PC-9 (cell line): ENCODE measurements around the gene FAM193B. TPM values are rescaled to one million over a fixed set of nuclear protein-coding genes. Genes with fewer than 3 reads are reported as not detected.
A peak's percentile ranks its signal among the peaks of the same experiment; 100 is the strongest.

Experiments
- BruUV-seq: library from RNA; stranded (reverse); fragments of 400-500 nt; replicated peaks from 2 replicates; lab custom pipeline; 2021; lab: Mats Ljungman, UMichigan
- CTCF ChIA-PET: fragments of 300-600 bp; sonication (Branson Sonifier 250); formaldehyde crosslinking; loops from one replicate; lab custom pipeline; 2022; ENCODE audit warnings: antibody characterized with exemption; lab: Charles Lee
- POLR2A ChIA-PET: fragments of 300-600 bp; sonication (Branson Sonifier 250); formaldehyde crosslinking; loops from one replicate; lab custom pipeline; 2022; ENCODE audit warnings: antibody characterized with exemption; ENCODE audit not compliant: unreplicated experiment; lab: Charles Lee
- DNase-seq, 2 experiments: peaks; one replicate each; pipeline versions ENCODE4 v3.0.0 to v3.0.0-alpha.2; 2015 to 2022; ENCODE audit warnings: mixed read lengths in 1 of 2
- H2AFZ ChIP-seq: fragments of 200-600 bp; sonication (generic); 2 replicates; pipeline ENCODE4 v1.8.1; 2017; ENCODE audit warnings: antibody characterized with exemption
- H3F3A ChIP-seq: fragments of 200-600 bp; sonication (generic); 2 replicates; pipeline ENCODE4 v1.8.1; 2017; ENCODE audit warnings: antibody characterized with exemption, mild to moderate bottlenecking, low read depth; ENCODE audit not compliant: insufficient read depth
- H3K27ac ChIP-seq: fragments of 200-600 bp; sonication (generic); 2 replicates; pipeline ENCODE4 v1.6.1; 2016; ENCODE audit warnings: mixed run types
- H3K27me3 ChIP-seq: fragments of 200-600 bp; sonication (generic); 2 replicates; pipeline ENCODE4 v1.6.1; 2016; ENCODE audit warnings: low read depth, mixed run types; ENCODE audit not compliant: insufficient read depth
- H3K36me3 ChIP-seq: fragments of 200-600 bp; sonication (generic); 2 replicates; pipeline ENCODE4 v1.6.1; 2016; ENCODE audit warnings: low read depth, mixed run types
- H3K4me1 ChIP-seq: fragments of 200-600 bp; sonication (generic); replicated peaks from 2 replicates; pipeline ENCODE4 v1.6.1; 2016; ENCODE audit warnings: mixed run types; ENCODE audit not compliant: insufficient read depth
- H3K4me2 ChIP-seq: fragments of 200-600 bp; sonication (generic); 2 replicates; pipeline ENCODE4 v1.6.1; 2017; ENCODE audit warnings: mixed run types
- H3K4me3 ChIP-seq: fragments of 200-600 bp; sonication (generic); 2 replicates; pipeline ENCODE4 v1.6.1; 2016; ENCODE audit warnings: mixed run types
- H3K79me2 ChIP-seq: fragments of 200-600 bp; sonication (generic); 2 replicates; pipeline ENCODE4 v1.6.1; 2017; ENCODE audit warnings: low read depth, mixed run types
- H3K9me2 ChIP-seq: fragments of 200-600 bp; sonication (generic); 2 replicates; pipeline ENCODE4 v1.8.1; 2017; ENCODE audit warnings: mild to moderate bottlenecking; ENCODE audit not compliant: insufficient read depth
- H3K9me3 ChIP-seq: fragments of 200-600 bp; sonication (generic); 2 replicates; pipeline ENCODE4 v1.8.1; 2016; ENCODE audit warnings: low read depth; ENCODE audit not compliant: insufficient read depth
- H4K20me1 ChIP-seq: fragments of 200-600 bp; sonication (generic); 2 replicates; pipeline ENCODE4 v1.8.1; 2017; ENCODE audit not compliant: insufficient read depth
- CTCF ChIP-seq: fragments of 200-600 bp; sonication (generic); conservative IDR thresholded peaks from 2 replicates; pipeline ENCODE4 v1.6.1; 2017; ENCODE audit warnings: mixed run types, antibody characterized with exemption, mild to moderate bottlenecking, moderate library complexity
- EZH2 ChIP-seq: fragments of 200-600 bp; sonication (generic); IDR thresholded peaks from 2 replicates; pipeline ENCODE4 v1.8.0; 2017; ENCODE audit warnings: antibody characterized with exemption, low read depth
- intact Hi-C: fragments of 100-400 bp; cut with micrococcal nuclease; formaldehyde crosslinking; loops from one replicate; pipeline ENCODE4 v1.10.0; 2022; ENCODE audit not compliant: unreplicated experiment
- total RNA-seq: library from RNA; stranded (reverse); gene quantifications from 2 replicates; pipeline ENCODE4 v1.2.3, GENCODE V29; 2021

FAM193B gene
- total RNA-seq, 1 experiment from 2014 or later = 70.4 TPM

GRCh38 chr5:177496727-177497291, 57.6 kb downstream of the FAM193B start:
- Histone ChIP-seq H2AFZ (peak overlapping the region; percentile 61; the same call in 1 of the 2 replicates), H3F3A (peaks cover 39% of the 10 kb centered on the region; the same call in 1 of the 2 replicates), H3K36me3 (no peaks in the 10 kb centered on the region; the same call in 1 of the 2 replicates), H3K27ac (peak overlapping the region; percentile 65), H3K27me3 (no peaks in the 10 kb centered on the region), H4K20me1 (no peaks in the 10 kb centered on the region), H3K4me1 (peaks cover 41% of the 10 kb centered on the region), H3K9me2 (no peaks in the 10 kb centered on the region), H3K4me2 (peak overlapping the region; percentile 82), H3K4me3 (peak overlapping the region; percentile 85), H3K9me3 (no peaks in the 10 kb centered on the region), H3K79me2 (peaks cover 36% of the 10 kb centered on the region)
- TF ChIP-seq EZH2 (no peak), CTCF (no peak)
- intact Hi-C loops = loop anchor here (1.0 to 5.0 kb wide), 5 partner anchors 19 to 365 kb away; partner anchors contain the start of genes DDX41 and NSD1
- DNase-seq = peak; percentile 78 to 89
- POLR2A ChIA-PET = interaction anchor here (0.5 to 1.0 kb wide), 11 partner anchors 16 to 392 kb away, joined by 3 to 13 read pairs (median 5); partner anchors contain the start of gene GRK6
- no TSS peak for BruUV-seq
- CTCF ChIA-PET = interaction anchor here (0.6 to 1.7 kb wide), 8 partner anchors 10 to 429 kb away, joined by 3 to 12 read pairs (median 4); no protein-coding TSS in a partner anchor

- H3F3A ChIP-seq = peaks cover 36% of the 10 kb centered on the region; the same call in 1 of the 2 replicates
- H2AFZ ChIP-seq = no peak overlapping the region
- H3K4me2 ChIP-seq = peak overlapping the region; percentile 82
- TSS peak; percentile 50 for BruUV-seq
- no peaks in the 10 kb centered on the region for H4K20me1 ChIP-seq
- ChIA-PET CTCF (interaction anchor here (0.5 to 1.7 kb wide), 7 partner anchors 11 to 734 kb away, joined by 3 to 5 read pairs (median 3); no protein-coding TSS in a partner anchor), POLR2A (interaction anchor here (0.5 to 1.1 kb wide), 6 partner anchors 9 to 192 kb away, joined by 3 to 13 read pairs (median 5); no protein-coding TSS in a partner anchor)
- H3K27ac ChIP-seq = peak overlapping the region; percentile 65
- no peaks in the 10 kb centered on the region for H3K27me3 ChIP-seq
- peak overlapping the region; percentile 55 for H3K4me3 ChIP-seq
- no peaks in the 10 kb centered on the region; the same call in 1 of the 2 replicates for H3K36me3 ChIP-seq
- intact Hi-C loops = loop anchor here (2.0 to 5.0 kb wide), 2 partner anchors 27 to 364 kb away; partner anchors contain the start of gene NSD1
- H3K4me1 ChIP-seq = peaks cover 41% of the 10 kb centered on the region
- peaks cover 36% of the 10 kb centered on the region for H3K79me2 ChIP-seq
- no peaks in the 10 kb centered on the region for H3K9me2 ChIP-seq
- DNase-seq = peak; percentile 59 to 67
- no peaks in the 10 kb centered on the region for H3K9me3 ChIP-seq
- peak; percentile 64 for TF ChIP-seq CTCF
- TF ChIP-seq EZH2 = no peak
Observed at GRCh38 chr5:177496070-177496726, 58.2 kb downstream of the FAM193B start.
